MCF 10A (cell line): ENCODE data around the gene CACNA1H. TPM values are rescaled to one million over a fixed set of nuclear protein-coding genes. Genes with fewer than 3 reads are reported as not detected.
"Not testable (repeated sequence)": the region's sequence is repeated elsewhere in the genome, so short reads cannot be mapped to it uniquely, and the experiment has no call there.

Experiments
- BruUV-seq: library from RNA; stranded (reverse); fragments of 400-500 nt; replicated peaks from 2 replicates; lab custom pipeline; 2021; lab: Mats Ljungman, UMichigan
- CTCF ChIA-PET: fragments of 300-600 bp; sonication (Branson Sonifier 250); formaldehyde crosslinking; extraction: SDS; loops from one replicate; lab custom pipeline; 2021; ENCODE audit warnings: antibody characterized with exemption, inconsistent platforms; lab: Yijun Ruan, JAX
- POLR2A ChIA-PET: fragments of 300-600, 350-650 bp; sonication (Branson Sonifier 250); formaldehyde crosslinking; extraction: SDS; loops from one replicate; lab custom pipeline; 2020; ENCODE audit warnings: antibody characterized with exemption, inconsistent platforms; lab: Yijun Ruan, JAX
- DNase-seq: peaks from one replicate; pipeline ENCODE4 v3.0.0-alpha.2; 2018; ENCODE audit not compliant: unreplicated experiment
- H3K27ac Mint-ChIP-seq: one replicate; pipeline ENCODE4 v1.8.0; 2022; ENCODE audit warnings: mild to moderate bottlenecking, low read depth, mixed read lengths; ENCODE audit not compliant: unreplicated experiment
- H3K27me3 Mint-ChIP-seq: one replicate; pipeline ENCODE4 v1.8.0; 2022; ENCODE audit warnings: mixed read lengths; ENCODE audit not compliant: insufficient read depth, unreplicated experiment
- H3K36me3 Mint-ChIP-seq: one replicate; pipeline ENCODE4 v1.8.0; 2022; ENCODE audit warnings: mild to moderate bottlenecking, moderate library complexity, mixed read lengths; ENCODE audit not compliant: insufficient read depth, unreplicated experiment
- H3K4me1 Mint-ChIP-seq: one replicate; pipeline ENCODE4 v1.8.0; 2022; ENCODE audit warnings: mixed read lengths; ENCODE audit not compliant: insufficient read depth, unreplicated experiment
- H3K4me3 Mint-ChIP-seq: one replicate; pipeline ENCODE4 v1.8.0; 2022; ENCODE audit warnings: mild to moderate bottlenecking, moderate library complexity, mixed read lengths; ENCODE audit not compliant: unreplicated experiment
- H3K9me3 Mint-ChIP-seq: one replicate; pipeline ENCODE4 v1.8.0; 2022; ENCODE audit warnings: mixed read lengths; ENCODE audit not compliant: unreplicated experiment
- intact Hi-C: fragments of 100-400 bp; cut with micrococcal nuclease; formaldehyde crosslinking; loops from 2 replicates; pipeline ENCODE4 v1.14.1; 2022
- total RNA-seq: library from RNA; stranded (reverse); gene quantifications from 2 replicates; pipeline ENCODE4 v1.2.3, GENCODE V29; 2022
- TF ChIP-seq, protein P1 (sequence below): fragments of 200-600 bp; IDR thresholded peaks from one replicate; pipeline ENCODE4 v1.8.0; 2022; ENCODE audit warnings: antibody characterized with exemption, mild to moderate bottlenecking; ENCODE audit not compliant: unreplicated experiment

CACNA1H gene
- total RNA-seq, 1 experiment from 2014 or later = not detected

DNA sequence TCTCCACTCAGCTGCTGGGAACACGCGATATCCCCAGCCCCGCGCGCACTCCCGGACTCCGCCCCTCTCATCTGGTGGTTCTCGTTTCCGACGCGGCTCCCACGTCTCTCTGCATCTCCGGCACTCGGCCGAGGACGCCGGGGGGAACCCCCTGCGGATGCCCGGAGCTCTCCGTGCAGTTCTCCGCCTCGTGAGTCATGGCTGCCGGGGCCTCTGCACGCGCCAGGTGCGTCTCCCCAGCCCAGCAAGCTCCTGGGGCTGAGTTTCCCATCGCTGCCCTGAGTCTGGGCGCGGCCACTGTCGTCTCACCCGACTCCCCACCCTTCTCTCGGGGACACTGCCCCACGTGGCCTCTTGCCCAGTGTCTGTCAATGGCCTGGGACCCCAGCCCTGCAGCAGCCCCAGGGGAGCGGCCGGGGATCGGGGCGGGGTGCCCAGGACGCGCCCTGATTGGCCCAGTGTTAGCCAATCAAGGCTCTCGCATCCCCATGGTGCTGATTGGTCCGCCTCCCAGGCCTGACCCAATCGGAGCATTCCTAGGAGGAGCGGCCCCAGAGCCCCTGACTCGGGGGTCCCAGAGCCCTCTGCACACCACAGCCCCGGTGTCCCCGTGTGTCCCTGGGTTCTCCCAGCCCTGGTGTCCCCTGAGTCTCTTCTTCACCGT is 100.9 kb downstream of the CACNA1H start:
- H3K27ac Mint-ChIP-seq, POLR2A ChIA-PET, H3K9me3 Mint-ChIP-seq, H3K4me1 Mint-ChIP-seq, intact Hi-C loops, H3K4me3 Mint-ChIP-seq, CTCF ChIA-PET, H3K36me3 Mint-ChIP-seq, BruUV-seq, H3K27me3 Mint-ChIP-seq, DNase-seq: not testable (repeated sequence)

DNA sequence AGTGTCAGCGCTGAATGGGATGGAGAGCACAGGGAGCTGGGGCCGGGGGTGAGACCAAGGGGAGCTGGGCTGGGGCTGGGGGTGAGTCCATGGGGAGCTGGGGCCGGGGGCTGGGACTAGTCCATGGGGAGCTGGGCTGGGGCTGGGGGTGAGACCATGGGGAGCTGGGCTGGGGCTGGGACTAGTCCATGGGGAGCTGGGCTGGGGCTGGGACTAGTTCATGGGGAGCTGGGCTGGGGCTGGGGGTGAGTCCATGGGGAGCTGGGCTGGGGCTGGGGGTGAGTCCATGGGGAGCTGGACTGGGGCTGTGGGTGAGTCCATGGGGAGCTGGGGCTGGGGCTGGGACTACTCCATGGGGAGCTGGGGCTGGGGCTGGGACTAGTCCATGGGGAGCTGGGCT is 101.9 kb downstream of the CACNA1H start:
- intact Hi-C loops, H3K36me3 Mint-ChIP-seq, BruUV-seq, H3K4me1 Mint-ChIP-seq, CTCF ChIA-PET, H3K27ac Mint-ChIP-seq, POLR2A ChIA-PET, H3K4me3 Mint-ChIP-seq, DNase-seq, H3K9me3 Mint-ChIP-seq: not testable (repeated sequence)
- peaks cover 16% of the 10 kb centered on the region for H3K27me3 Mint-ChIP-seq

DNA sequence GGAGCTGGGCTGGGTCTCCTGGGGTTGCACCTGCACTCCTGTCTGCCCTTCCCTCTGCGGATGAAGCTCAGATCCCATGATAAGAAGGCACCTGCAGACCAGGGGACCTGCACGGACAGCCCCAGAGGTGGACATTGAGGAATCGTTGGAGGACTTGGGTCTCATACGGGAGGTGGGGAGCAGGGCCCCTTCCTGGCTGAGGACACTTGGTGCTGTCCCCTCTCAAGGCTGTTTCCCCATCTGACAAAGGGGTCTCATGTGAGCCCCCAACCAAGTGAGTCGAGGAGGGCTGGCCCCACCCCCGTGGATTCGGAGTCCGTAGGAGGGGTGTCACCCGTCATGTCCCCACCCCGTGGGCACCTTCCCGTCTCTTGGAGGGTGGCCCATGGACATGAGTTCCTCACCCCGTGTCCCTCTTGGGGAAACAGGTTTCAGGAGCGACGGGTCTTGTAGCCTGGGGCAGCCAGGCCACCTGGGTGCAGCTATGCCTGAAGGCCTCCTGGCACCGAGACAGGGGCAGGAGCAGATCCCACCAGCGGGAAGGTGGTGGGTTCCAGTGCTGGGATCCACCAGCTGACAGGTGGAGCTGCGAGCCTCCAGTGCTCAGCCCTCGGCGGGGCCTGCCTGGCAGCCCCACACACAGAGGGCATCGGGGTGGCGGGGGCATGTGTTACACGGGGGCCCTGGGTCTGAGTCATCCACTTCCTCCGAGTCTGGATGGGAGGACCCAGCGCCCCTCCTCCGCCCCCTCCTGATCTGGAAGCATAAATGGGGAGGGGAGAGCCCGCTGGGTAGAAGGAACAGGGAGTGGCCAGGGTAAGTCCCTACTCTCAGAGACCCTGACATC is 102.6 kb downstream of the CACNA1H start, which contains the start of gene TPSD1:
TSS of gene TPSD1 (plus strand) at position 794 of the 847 bp plus-strand sequence. CDS start 212 bp downstream, outside the sequence.
- H3K36me3 Mint-ChIP-seq, DNase-seq: not testable (repeated sequence)
- POLR2A ChIA-PET = interaction anchor here (0.6 kb wide), 1 partner anchor 34 kb away, joined by 4 read pairs; no protein-coding TSS in a partner anchor

DNA sequence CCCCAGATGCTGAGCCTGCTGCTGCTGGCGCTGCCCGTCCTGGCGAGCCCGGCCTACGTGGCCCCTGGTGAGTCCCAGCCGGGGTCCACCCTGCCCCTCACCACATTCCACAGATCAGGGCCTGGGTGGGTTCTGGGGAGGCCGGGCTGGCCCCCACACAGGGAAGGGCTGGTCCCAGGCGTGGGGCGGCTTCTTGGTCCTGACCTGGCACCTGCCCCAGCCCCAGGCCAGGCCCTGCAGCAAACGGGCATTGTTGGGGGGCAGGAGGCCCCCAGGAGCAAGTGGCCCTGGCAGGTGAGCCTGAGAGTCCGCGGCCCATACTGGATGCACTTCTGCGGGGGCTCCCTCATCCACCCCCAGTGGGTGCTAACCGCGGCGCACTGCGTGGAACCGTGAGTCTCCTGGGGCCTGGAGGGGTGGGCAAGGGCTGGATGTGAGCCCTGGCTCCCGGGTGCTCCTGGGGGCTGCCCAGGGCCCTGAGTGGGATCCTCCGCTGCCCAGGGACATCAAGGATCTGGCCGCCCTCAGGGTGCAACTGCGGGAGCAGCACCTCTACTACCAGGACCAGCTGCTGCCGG is 103.5 kb downstream of the CACNA1H start:
- BruUV-seq, intact Hi-C loops, POLR2A ChIA-PET, H3K4me1 Mint-ChIP-seq, H3K27ac Mint-ChIP-seq, H3K4me3 Mint-ChIP-seq, H3K9me3 Mint-ChIP-seq, H3K36me3 Mint-ChIP-seq, CTCF ChIA-PET, DNase-seq: not testable (repeated sequence)
- H3K27me3 Mint-ChIP-seq = peaks cover 31% of the 10 kb centered on the region

More for the DNA sequence above, 102.6 kb downstream of the CACNA1H start, which contains the start of gene TPSD1:
- peaks cover 22% of the 10 kb centered on the region for H3K27me3 Mint-ChIP-seq
- H3K27ac Mint-ChIP-seq, H3K9me3 Mint-ChIP-seq, H3K4me3 Mint-ChIP-seq, intact Hi-C loops, CTCF ChIA-PET, BruUV-seq, H3K4me1 Mint-ChIP-seq: not testable (repeated sequence)

DNA sequence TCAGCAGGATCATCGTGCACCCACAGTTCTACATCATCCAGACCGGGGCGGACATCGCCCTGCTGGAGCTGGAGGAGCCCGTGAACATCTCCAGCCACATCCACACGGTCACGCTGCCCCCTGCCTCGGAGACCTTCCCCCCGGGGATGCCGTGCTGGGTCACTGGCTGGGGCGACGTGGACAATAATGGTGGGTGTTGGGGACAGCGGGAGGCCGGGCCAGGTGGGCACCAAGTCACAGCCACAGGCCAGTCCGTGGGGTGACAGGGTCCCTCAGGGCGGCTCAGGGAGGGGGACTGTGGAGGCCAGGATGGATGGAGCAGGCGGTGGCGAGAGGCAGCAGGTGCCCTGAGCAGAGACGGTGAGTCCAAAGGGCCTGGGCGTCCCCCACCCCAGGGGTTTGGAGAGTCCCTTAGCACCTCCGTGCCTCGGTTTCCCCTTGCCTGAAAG is 104.0 kb downstream of the CACNA1H start:
- H3K4me1 Mint-ChIP-seq = no peaks in the 10 kb centered on the region
- POLR2A ChIA-PET = no interaction called here
- TF ChIP-seq, protein P1, sequence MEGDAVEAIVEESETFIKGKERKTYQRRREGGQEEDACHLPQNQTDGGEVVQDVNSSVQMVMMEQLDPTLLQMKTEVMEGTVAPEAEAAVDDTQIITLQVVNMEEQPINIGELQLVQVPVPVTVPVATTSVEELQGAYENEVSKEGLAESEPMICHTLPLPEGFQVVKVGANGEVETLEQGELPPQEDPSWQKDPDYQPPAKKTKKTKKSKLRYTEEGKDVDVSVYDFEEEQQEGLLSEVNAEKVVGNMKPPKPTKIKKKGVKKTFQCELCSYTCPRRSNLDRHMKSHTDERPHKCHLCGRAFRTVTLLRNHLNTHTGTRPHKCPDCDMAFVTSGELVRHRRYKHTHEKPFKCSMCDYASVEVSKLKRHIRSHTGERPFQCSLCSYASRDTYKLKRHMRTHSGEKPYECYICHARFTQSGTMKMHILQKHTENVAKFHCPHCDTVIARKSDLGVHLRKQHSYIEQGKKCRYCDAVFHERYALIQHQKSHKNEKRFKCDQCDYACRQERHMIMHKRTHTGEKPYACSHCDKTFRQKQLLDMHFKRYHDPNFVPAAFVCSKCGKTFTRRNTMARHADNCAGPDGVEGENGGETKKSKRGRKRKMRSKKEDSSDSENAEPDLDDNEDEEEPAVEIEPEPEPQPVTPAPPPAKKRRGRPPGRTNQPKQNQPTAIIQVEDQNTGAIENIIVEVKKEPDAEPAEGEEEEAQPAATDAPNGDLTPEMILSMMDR = no peak
- no peak overlapping the region for H3K27ac Mint-ChIP-seq
- intact Hi-C loops = no loop called here
- no peaks in the 10 kb centered on the region for H3K9me3 Mint-ChIP-seq
- no peak overlapping the region for H3K4me3 Mint-ChIP-seq
- BruUV-seq = no TSS peak
- CTCF ChIA-PET = no interaction called here
- H3K36me3 Mint-ChIP-seq = no peaks in the 10 kb centered on the region
- H3K27me3 Mint-ChIP-seq = peaks cover 36% of the 10 kb centered on the region
- DNase-seq = no peak
